Neural progenitor cell (in vitro differentiated cells): ENCODE results near the gene SEL1L2. TPM values are rescaled to one million over a fixed set of nuclear protein-coding genes. Genes with fewer than 3 reads are reported as not detected.

Experiments
- DNase-seq: peaks from one replicate; pipeline ENCODE4 v3.0.0-alpha.2; 2016; ENCODE audit warnings: low spot score
- H2AFZ ChIP-seq: fragments of 200-600 bp; sonication (generic); replicated peaks from 2 replicates; pipeline ENCODE4 v1.6.1; 2016; ENCODE audit warnings: antibody characterized with exemption
- H3F3A ChIP-seq: fragments of 200-600 bp; sonication (generic); 2 replicates; pipeline ENCODE4 v1.6.1; 2016; ENCODE audit warnings: antibody characterized with exemption, low read depth
- H3K27ac ChIP-seq: fragments of 200-600 bp; sonication (generic); 2 replicates; pipeline ENCODE4 v1.5.1; 2016; ENCODE audit warnings: mild to moderate bottlenecking
- H3K27me3 ChIP-seq: fragments of 200-600 bp; sonication (generic); 2 replicates; pipeline ENCODE4 v1.6.1; 2016; ENCODE audit warnings: mild to moderate bottlenecking, moderate library complexity
- H3K36me3 ChIP-seq: fragments of 200-600 bp; sonication (generic); 2 replicates; pipeline ENCODE4 v1.5.1; 2016
- H3K4me1 ChIP-seq: fragments of 200-600 bp; sonication (generic); 2 replicates; pipeline ENCODE4 v1.6.1; 2016; ENCODE audit warnings: mixed run types
- H3K4me2 ChIP-seq: fragments of 200-600 bp; sonication (generic); 2 replicates; pipeline ENCODE4 v1.6.1; 2016
- H3K4me3 ChIP-seq: fragments of 200-600 bp; sonication (generic); 2 replicates; pipeline ENCODE4 v1.5.1; 2016
- H3K79me2 ChIP-seq: fragments of 200-600 bp; sonication (generic); 2 replicates; pipeline ENCODE4 v1.6.1; 2016; ENCODE audit warnings: low read depth
- H3K9ac ChIP-seq: fragments of 200-600 bp; sonication (generic); 2 replicates; pipeline ENCODE4 v1.6.1; 2016
- H3K9me3 ChIP-seq: fragments of 200-600 bp; sonication (generic); 2 replicates; pipeline ENCODE4 v1.5.1; 2016; ENCODE audit warnings: low read depth
- H4K20me1 ChIP-seq: fragments of 200-600 bp; sonication (generic); 2 replicates; pipeline ENCODE4 v1.6.1; 2016; ENCODE audit warnings: low read depth
- H3K27ac Mint-ChIP-seq: 3 replicates; pipeline ENCODE4 v1.8.0; 2021; ENCODE audit warnings: mixed read lengths
- H3K27me3 Mint-ChIP-seq: 2 replicates; pipeline ENCODE4 v1.8.0; 2022; ENCODE audit warnings: low read depth, mild to moderate bottlenecking, inconsistent platforms, moderate library complexity, mixed read lengths; ENCODE audit not compliant: insufficient read depth
- H3K36me3 Mint-ChIP-seq: 3 replicates; pipeline ENCODE4 v1.8.0; 2021; ENCODE audit warnings: mixed read lengths
- H3K4me1 Mint-ChIP-seq: 3 replicates; pipeline ENCODE4 v1.8.0; 2021; ENCODE audit warnings: mixed read lengths
- H3K4me3 Mint-ChIP-seq: 3 replicates; pipeline ENCODE4 v1.8.0; 2021; ENCODE audit warnings: mild to moderate bottlenecking, moderate library complexity, mixed read lengths
- H3K9me3 Mint-ChIP-seq: 3 replicates; pipeline ENCODE4 v1.8.0; 2020; ENCODE audit warnings: mixed read lengths
- EZH2 ChIP-seq: fragments of 200-600 bp; sonication (generic); IDR thresholded peaks from 2 replicates; pipeline ENCODE4 v1.6.1; 2017; ENCODE audit warnings: antibody characterized with exemption, mild to moderate bottlenecking, moderate library complexity
- EZH2phosphoT487 ChIP-seq: fragments of 200-600 bp; sonication (generic); IDR thresholded peaks from 2 replicates; pipeline ENCODE4 v1.6.1; 2017; ENCODE audit warnings: antibody characterized with exemption
- total RNA-seq: library from RNA; depleted of rRNA; stranded (reverse); fragments of >200 nt; gene quantifications from 2 replicates; pipeline ENCODE4 v1.2.3, GENCODE V29; 2015; ENCODE audit warnings: low replicate concordance
- TF ChIP-seq, protein P1 (sequence below): fragments of 200-600 bp; sonication (generic); IDR thresholded peaks from 2 replicates; pipeline ENCODE4 v1.5.1; 2017; ENCODE audit warnings: antibody characterized with exemption, mild to moderate bottlenecking

SEL1L2 gene
- total RNA-seq, 1 donor from 2014 or later, result 0.77 TPM

DNA sequence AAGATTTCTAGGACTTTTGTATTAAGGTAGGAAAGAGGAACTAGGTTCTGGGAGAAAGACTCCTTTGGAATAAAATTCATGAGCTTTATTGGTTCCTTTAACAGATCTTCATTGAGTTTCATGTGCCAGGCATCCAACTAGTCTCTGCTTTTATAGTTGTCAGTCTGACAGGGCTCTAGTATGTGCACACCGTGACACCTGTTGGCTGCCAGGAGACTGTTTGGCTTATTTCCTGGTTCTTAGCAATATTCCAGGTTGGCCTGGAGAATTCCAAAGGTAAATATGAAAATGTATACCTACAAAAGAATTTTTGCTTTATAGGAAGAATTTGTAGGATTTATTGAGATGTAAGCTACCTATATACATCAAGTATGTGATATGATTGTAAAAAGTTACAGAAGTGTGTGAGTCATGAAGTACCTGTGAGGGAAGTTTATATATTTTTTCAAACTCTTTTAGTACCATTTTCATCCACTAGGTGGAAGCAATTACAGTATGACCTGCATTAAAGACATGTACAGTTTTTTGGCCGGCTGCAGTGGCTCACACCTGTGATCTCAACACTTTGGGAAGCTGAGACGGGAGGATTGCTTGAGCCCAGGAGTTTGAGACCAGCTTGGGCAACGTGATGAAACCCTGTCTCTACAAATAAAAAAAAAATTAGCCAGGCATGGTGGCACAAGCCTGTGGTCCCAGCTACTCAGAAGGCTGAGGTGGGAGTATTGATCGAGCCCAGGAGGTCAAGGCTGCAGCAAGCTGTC lies 170.3 kb downstream of the SEL1L2 start:
- H3K9ac ChIP-seq, result no peak overlapping the region
- no peaks in the 10 kb centered on the region for H4K20me1 ChIP-seq
- H2AFZ ChIP-seq, result no peak overlapping the region
- no peaks in the 10 kb centered on the region for H3K4me1 ChIP-seq
- H3F3A ChIP-seq, result no peaks in the 10 kb centered on the region
- TF ChIP-seq, protein P1, sequence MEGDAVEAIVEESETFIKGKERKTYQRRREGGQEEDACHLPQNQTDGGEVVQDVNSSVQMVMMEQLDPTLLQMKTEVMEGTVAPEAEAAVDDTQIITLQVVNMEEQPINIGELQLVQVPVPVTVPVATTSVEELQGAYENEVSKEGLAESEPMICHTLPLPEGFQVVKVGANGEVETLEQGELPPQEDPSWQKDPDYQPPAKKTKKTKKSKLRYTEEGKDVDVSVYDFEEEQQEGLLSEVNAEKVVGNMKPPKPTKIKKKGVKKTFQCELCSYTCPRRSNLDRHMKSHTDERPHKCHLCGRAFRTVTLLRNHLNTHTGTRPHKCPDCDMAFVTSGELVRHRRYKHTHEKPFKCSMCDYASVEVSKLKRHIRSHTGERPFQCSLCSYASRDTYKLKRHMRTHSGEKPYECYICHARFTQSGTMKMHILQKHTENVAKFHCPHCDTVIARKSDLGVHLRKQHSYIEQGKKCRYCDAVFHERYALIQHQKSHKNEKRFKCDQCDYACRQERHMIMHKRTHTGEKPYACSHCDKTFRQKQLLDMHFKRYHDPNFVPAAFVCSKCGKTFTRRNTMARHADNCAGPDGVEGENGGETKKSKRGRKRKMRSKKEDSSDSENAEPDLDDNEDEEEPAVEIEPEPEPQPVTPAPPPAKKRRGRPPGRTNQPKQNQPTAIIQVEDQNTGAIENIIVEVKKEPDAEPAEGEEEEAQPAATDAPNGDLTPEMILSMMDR, result peak; percentile 71
- TF ChIP-seq EZH2 (no peak), EZH2phosphoT487 (no peak)
- H3K9me3 ChIP-seq, result no peaks in the 10 kb centered on the region
- H3K27me3 ChIP-seq, result no peaks in the 10 kb centered on the region
- no peak overlapping the region for H3K4me3 Mint-ChIP-seq
- H3K4me2 ChIP-seq, result no peak overlapping the region
- H3K27ac ChIP-seq, result no peak overlapping the region
- no peaks in the 10 kb centered on the region for H3K9me3 Mint-ChIP-seq
- H3K36me3 ChIP-seq, result no peaks in the 10 kb centered on the region
- H3K36me3 Mint-ChIP-seq, result peaks cover 4% of the 10 kb centered on the region
- peak; percentile 59 for DNase-seq
- no peak overlapping the region for H3K4me3 ChIP-seq
- no peaks in the 10 kb centered on the region for H3K4me1 Mint-ChIP-seq
- H3K79me2 ChIP-seq, result no peaks in the 10 kb centered on the region
- H3K27me3 Mint-ChIP-seq, result peaks cover 2% of the 10 kb centered on the region
- no peak overlapping the region for H3K27ac Mint-ChIP-seq

DNA sequence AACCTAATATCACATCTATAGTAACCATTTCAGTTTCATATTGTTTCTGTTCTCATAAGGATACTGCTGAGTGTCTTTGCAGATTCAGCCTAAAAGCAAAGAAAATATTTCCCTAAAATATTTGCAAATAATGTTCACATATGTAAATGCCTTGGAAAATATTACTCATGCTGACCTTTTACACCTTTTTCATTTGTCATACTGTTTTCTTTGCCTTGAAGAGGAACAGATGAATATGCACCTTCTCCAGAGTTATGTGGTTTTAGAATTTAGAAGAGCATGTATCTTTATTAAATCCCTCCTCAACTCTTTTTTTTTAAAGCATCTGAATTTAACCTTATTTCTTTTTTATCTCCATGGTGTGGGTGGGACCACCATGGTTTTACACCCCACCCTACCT lies 173.1 kb downstream of the SEL1L2 start:
- H3K4me2 ChIP-seq, result no peak overlapping the region
- no peak for DNase-seq

DNA sequence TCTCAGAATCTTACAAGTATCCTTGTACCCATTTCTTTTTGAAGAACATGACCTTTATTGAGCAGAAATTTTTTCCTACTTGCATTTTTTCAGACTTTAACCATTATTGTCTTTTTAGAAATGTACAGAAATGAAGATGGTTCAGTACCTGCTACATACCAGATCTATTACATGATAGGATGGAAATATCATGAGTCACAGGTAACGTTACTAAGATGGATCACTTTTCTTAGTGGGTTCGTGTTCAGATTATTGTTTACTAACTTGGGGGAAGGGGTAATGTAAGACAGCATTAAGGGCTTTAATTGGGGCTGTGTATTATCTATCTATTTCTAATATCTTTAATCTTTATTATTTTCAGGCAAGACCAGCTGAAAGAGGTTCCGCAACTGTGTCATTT lies 173.7 kb downstream of the SEL1L2 start:
- H3K9me3 ChIP-seq, result no peaks in the 10 kb centered on the region
- Mint-ChIP-seq H3K27me3 (no peaks in the 10 kb centered on the region), H3K27ac (no peak overlapping the region), H3K9me3 (no peaks in the 10 kb centered on the region), H3K4me1 (no peaks in the 10 kb centered on the region), H3K36me3 (peaks cover 6% of the 10 kb centered on the region), H3K4me3 (no peak overlapping the region)
- no peaks in the 10 kb centered on the region for H3K4me1 ChIP-seq
- H3K4me3 ChIP-seq, result no peak overlapping the region
- no peak overlapping the region for H2AFZ ChIP-seq
- H3K27ac ChIP-seq, result no peak overlapping the region
- H3K79me2 ChIP-seq, result no peaks in the 10 kb centered on the region
- H4K20me1 ChIP-seq, result no peaks in the 10 kb centered on the region
- H3F3A ChIP-seq, result no peaks in the 10 kb centered on the region
- no peaks in the 10 kb centered on the region for H3K36me3 ChIP-seq
- no peak for DNase-seq
- H3K27me3 ChIP-seq, result no peaks in the 10 kb centered on the region
- H3K9ac ChIP-seq, result no peak overlapping the region
- no peak overlapping the region for H3K4me2 ChIP-seq
- TF ChIP-seq EZH2 (no peak), EZH2phosphoT487 (no peak)
- TF ChIP-seq, protein P1, result no peak

More for the DNA sequence above, 173.1 kb downstream of the SEL1L2 start:
- H3K27me3 Mint-ChIP-seq, result peaks cover under 1% of the 10 kb centered on the region
- TF ChIP-seq, protein P1, result no peak
- TF ChIP-seq EZH2phosphoT487 (no peak), EZH2 (no peak)
- no peak overlapping the region for H3K27ac Mint-ChIP-seq
- peaks cover 4% of the 10 kb centered on the region for H3K36me3 Mint-ChIP-seq
- H3K9ac ChIP-seq, result no peak overlapping the region
- H4K20me1 ChIP-seq, result no peaks in the 10 kb centered on the region
- no peaks in the 10 kb centered on the region for H3K27me3 ChIP-seq
- no peaks in the 10 kb centered on the region for H3K4me1 Mint-ChIP-seq
- H3K79me2 ChIP-seq, result no peaks in the 10 kb centered on the region
- H2AFZ ChIP-seq, result no peak overlapping the region
- H3K4me1 ChIP-seq, result no peaks in the 10 kb centered on the region
- H3K27ac ChIP-seq, result no peak overlapping the region
- no peaks in the 10 kb centered on the region for H3K9me3 Mint-ChIP-seq
- no peaks in the 10 kb centered on the region for H3K9me3 ChIP-seq
- H3K4me3 Mint-ChIP-seq, result no peak overlapping the region
- H3F3A ChIP-seq, result no peaks in the 10 kb centered on the region
- H3K4me3 ChIP-seq, result no peak overlapping the region
- no peaks in the 10 kb centered on the region for H3K36me3 ChIP-seq
